ENCODE data around the gene EPG5.

EPG5 gene

GRCh38 chr18:45940724-45941123 is 26.4 kb downstream of the EPG5 start:
- no peak for TF ChIP-seq CTCF (IDR thresholded peaks at IDR 0.05; ENCODE audit: control insufficient read depth, extremely low read depth, insufficient read depth)
- DNase-seq (ENCODE audit: low read depth): no peak
- H3K4me3 ChIP-seq (ENCODE audit: low read depth, low read length): no peak overlapping the region

DNA sequence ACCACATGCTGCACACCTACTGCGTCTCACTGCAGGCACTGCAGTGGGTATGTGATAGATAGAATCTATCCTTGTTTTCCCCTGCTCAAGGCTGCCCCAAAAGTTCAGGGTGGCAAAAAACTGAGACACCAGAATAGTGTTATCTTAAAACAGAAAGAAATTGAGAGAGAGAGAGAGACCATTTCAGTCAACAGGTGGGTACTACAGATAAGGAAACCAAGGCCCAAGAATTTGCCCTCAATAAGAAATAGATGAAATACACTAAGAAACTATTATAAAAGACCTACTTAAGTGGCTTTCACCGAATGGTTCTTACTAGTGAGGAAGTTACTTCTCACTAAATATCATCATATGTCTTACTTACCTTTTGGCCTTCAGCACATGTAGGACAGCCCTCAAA is 27.9 kb downstream of the EPG5 start:
- no peak for DNase-seq (ENCODE audit: low read depth)
- TF ChIP-seq CTCF (IDR thresholded peaks at IDR 0.05; ENCODE audit: control insufficient read depth, extremely low read depth, insufficient read depth): no peak
- H3K4me3 ChIP-seq (ENCODE audit: low read depth, low read length): no peak overlapping the region

DNA sequence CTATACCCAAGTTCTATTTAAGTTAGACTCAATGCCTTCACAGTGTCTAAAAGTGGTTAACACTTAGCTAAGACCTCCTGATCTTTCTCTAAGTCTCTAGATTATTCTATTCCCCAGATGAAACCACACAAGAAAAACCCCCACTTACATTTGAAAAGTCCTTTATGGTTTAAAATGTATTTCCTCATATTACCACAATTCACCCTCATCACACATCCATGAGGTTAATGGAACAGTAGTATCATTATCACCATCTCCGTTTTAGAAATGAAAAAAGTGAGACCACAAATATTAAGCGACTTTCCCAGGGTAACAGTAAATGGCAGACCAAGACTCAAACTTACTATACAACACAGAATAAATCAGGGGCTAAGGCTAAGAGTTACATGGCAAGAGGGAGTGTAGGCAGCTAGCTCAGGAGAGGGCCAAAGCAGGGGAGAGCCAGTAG is 28.6 kb downstream of the EPG5 start:
- no peak for DNase-seq (ENCODE audit: low read depth)
- no peak overlapping the region for H3K4me3 ChIP-seq (ENCODE audit: low read depth, low read length)
- no peak for TF ChIP-seq CTCF (IDR thresholded peaks at IDR 0.05; ENCODE audit: control insufficient read depth, extremely low read depth, insufficient read depth)

GRCh38 chr18:45935591-45936335 is 31.4 kb downstream of the EPG5 start:
- no peak for DNase-seq (ENCODE audit: low read depth)
- no peak for TF ChIP-seq CTCF (IDR thresholded peaks at IDR 0.05; ENCODE audit: control insufficient read depth, extremely low read depth, insufficient read depth)
- no peak overlapping the region for H3K4me3 ChIP-seq (ENCODE audit: low read depth, low read length)

DNA sequence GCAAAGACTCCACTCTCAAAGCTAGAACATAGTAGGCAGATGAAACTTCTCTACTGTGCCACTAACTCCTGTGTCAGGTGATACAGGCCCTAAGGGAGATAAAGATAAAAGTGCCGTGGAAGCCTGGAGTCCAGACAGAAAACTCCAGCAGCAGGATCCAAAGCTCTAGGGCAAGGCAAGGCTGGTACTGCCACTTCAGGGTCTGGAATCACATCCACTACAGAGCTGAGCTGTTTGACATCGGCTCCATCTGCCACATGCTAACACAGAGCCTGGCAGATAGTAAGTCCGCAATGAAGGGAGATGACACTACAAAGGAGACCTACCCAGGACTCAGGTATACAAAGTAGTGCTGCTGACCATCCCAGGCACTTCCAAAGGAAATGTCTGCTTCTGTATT is 34.4 kb downstream of the EPG5 start:
- no peak for DNase-seq (ENCODE audit: low read depth)
- H3K4me3 ChIP-seq (ENCODE audit: low read depth, low read length): no peak overlapping the region
- TF ChIP-seq CTCF (IDR thresholded peaks at IDR 0.05; ENCODE audit: control insufficient read depth, extremely low read depth, insufficient read depth): no peak

GRCh38 chr18:45930963-45931362 is 36.2 kb downstream of the EPG5 start:
- TF ChIP-seq CTCF (IDR thresholded peaks at IDR 0.05; ENCODE audit: control insufficient read depth, extremely low read depth, insufficient read depth): no peak
- no peak overlapping the region for H3K4me3 ChIP-seq (ENCODE audit: low read depth, low read length)
- DNase-seq (ENCODE audit: low read depth): no peak

DNA sequence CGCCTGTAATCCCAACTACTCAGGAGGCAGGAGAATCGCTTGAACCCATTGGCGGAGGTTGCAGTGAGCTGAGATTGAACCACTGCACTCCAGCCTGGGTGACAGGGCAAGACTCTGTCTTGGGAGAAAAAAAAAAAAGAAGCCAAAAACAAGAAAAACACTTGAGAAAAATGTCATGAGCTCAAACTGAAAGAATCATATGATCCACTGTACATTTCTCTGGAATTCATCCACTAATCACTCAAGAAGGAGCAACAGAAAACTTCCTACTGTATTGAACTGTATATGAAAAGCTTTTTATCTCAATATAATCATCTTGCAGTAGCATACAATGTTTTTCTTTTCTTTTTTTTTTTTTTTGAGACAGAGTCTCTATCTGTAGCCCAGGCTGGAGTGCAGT is 40.4 kb downstream of the EPG5 start:
- no peak for DNase-seq (ENCODE audit: low read depth)
- H3K4me3 ChIP-seq (ENCODE audit: low read depth, low read length): no peak overlapping the region

More for the DNA sequence above, 40.4 kb downstream of the EPG5 start:
- TF ChIP-seq CTCF (IDR thresholded peaks at IDR 0.05; ENCODE audit: control insufficient read depth, extremely low read depth, insufficient read depth): no peak
